ENCODE data around the gene STXBP3. TPM values are rescaled to one million over a fixed set of nuclear protein-coding genes. Genes with fewer than 3 reads are reported as not detected.

The STXBP3 gene
- polyA plus RNA-seq, 1 donor = 55.5 TPM

GRCh38 chr1:108852221-108852975 is 105.9 kb downstream of the STXBP3 start:
- H3K4me3 ChIP-seq (ENCODE audit: low read length) = no peak overlapping the region
- no peak for DNase-seq
- no peak overlapping the region for H3K27ac ChIP-seq (ENCODE audit: low read length)
- no peaks in the 10 kb centered on the region for H3K27me3 ChIP-seq (ENCODE audit: control insufficient read depth, insufficient read depth, low read length)
- WGBS (ENCODE audit: insufficient coverage, low lambda C conversion rate) = no CpG with 5 or more reads among the region's 7 CpGs
- H3K36me3 ChIP-seq (ENCODE audit: control insufficient read depth, insufficient read depth, low read length) = no peaks in the 10 kb centered on the region
- H3K9me3 ChIP-seq (ENCODE audit: control insufficient read depth, low read depth, low read length) = no peaks in the 10 kb centered on the region
- no peaks in the 10 kb centered on the region for H3K4me1 ChIP-seq (ENCODE audit: control insufficient read depth, insufficient read depth, low read length)

- WGBS (ENCODE audit: insufficient coverage, low lambda C conversion rate) = 67% methylated on average over 1 of the region's 3 CpGs
- no peak overlapping the region for H3K27ac ChIP-seq (ENCODE audit: low read length)
- no peaks in the 10 kb centered on the region for H3K36me3 ChIP-seq (ENCODE audit: control insufficient read depth, insufficient read depth, low read length)
- H3K4me3 ChIP-seq (ENCODE audit: low read length) = no peak overlapping the region
- no peak for DNase-seq
- H3K4me1 ChIP-seq (ENCODE audit: control insufficient read depth, insufficient read depth, low read length) = no peaks in the 10 kb centered on the region
- no peaks in the 10 kb centered on the region for H3K9me3 ChIP-seq (ENCODE audit: control insufficient read depth, low read depth, low read length)
- peaks cover 2% of the 10 kb centered on the region for H3K27me3 ChIP-seq (ENCODE audit: control insufficient read depth, insufficient read depth, low read length)
Observed at GRCh38 chr1:108854221-108855019, 107.9 kb downstream of the STXBP3 start.

GRCh38 chr1:108856994-108857393 is 110.5 kb downstream of the STXBP3 start, which contains the start of gene AKNAD1:
Gene AKNAD1, minus strand, starts transcription at chr1:108857094. Its CDS starts 4,430 bp downstream, at chr1:108852664.
- peaks cover 2% of the 10 kb centered on the region for H3K27me3 ChIP-seq (ENCODE audit: control insufficient read depth, insufficient read depth, low read length)
- WGBS (ENCODE audit: insufficient coverage, low lambda C conversion rate) = no CpG with 5 or more reads among the region's 1 CpG
- H3K4me1 ChIP-seq (ENCODE audit: control insufficient read depth, insufficient read depth, low read length) = no peaks in the 10 kb centered on the region
- H3K9me3 ChIP-seq (ENCODE audit: control insufficient read depth, low read depth, low read length) = no peaks in the 10 kb centered on the region
- no peak within 1 kb of the TSS for H3K4me3 ChIP-seq (ENCODE audit: low read length)
- no peaks in the 10 kb centered on the region for H3K36me3 ChIP-seq (ENCODE audit: control insufficient read depth, insufficient read depth, low read length)
- DNase-seq = no peak
- H3K27ac ChIP-seq (ENCODE audit: low read length) = no peak within 1 kb of the TSS

GRCh38 chr1:108858230-108858950 is 111.9 kb downstream of the STXBP3 start:
- Histone ChIP-seq H3K9me3 (ENCODE audit: control insufficient read depth, low read depth, low read length) (no peaks in the 10 kb centered on the region), H3K27me3 (ENCODE audit: control insufficient read depth, insufficient read depth, low read length) (peaks cover 2% of the 10 kb centered on the region), H3K27ac (ENCODE audit: low read length) (no peak overlapping the region), H3K4me3 (ENCODE audit: low read length) (no peak overlapping the region), H3K4me1 (ENCODE audit: control insufficient read depth, insufficient read depth, low read length) (no peaks in the 10 kb centered on the region), H3K36me3 (ENCODE audit: control insufficient read depth, insufficient read depth, low read length) (no peaks in the 10 kb centered on the region)
- WGBS (ENCODE audit: insufficient coverage, low lambda C conversion rate) = no CpG with 5 or more reads among the region's 6 CpGs
- DNase-seq = no peak

Other genes starting within 250 kb of the STXBP3 start
- 23.8 TPM for gene EEIG2, start 186.6 kb upstream of the STXBP3 start, polyA plus RNA-seq
- gene HENMT1, start 85.6 kb upstream of the STXBP3 start, polyA plus RNA-seq = 9.5 TPM
- 75.7 TPM for gene PRPF38B, start 54.4 kb upstream of the STXBP3 start, polyA plus RNA-seq
- not detected for gene FNDC7, start 33.8 kb upstream of the STXBP3 start, polyA plus RNA-seq
- 0.06 TPM for gene AKNAD1, start 110.4 kb downstream of the STXBP3 start, polyA plus RNA-seq
- 15.1 TPM for gene GPSM2, start 130.3 kb downstream of the STXBP3 start, polyA plus RNA-seq
- gene CLCC1, start 216.8 kb downstream of the STXBP3 start, polyA plus RNA-seq = 25.5 TPM

All from large intestine (tissue), 3 donors.